ENCODE data around the gene FECH.

DNA sequence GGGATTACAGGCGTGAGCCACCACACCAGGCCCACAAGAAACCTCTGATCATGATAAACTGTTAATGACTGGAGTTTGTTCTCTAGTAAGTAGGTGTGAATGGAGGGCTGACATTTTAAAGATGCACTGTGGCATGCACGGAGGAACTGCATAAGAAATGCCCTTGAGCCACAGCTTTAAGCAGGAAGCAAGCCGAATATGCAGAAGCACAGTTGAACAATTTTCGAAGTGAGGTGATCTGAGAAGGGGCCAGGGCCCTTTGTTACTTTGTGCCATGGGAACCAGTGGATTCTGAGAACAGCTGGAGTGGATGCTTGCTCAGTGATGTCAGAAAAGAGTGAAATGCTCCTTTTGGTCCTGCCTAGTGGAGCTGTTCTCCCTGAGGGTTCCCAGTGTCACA, 16.3 kb downstream of the FECH start:
- TF ChIP-seq, protein P1, sequence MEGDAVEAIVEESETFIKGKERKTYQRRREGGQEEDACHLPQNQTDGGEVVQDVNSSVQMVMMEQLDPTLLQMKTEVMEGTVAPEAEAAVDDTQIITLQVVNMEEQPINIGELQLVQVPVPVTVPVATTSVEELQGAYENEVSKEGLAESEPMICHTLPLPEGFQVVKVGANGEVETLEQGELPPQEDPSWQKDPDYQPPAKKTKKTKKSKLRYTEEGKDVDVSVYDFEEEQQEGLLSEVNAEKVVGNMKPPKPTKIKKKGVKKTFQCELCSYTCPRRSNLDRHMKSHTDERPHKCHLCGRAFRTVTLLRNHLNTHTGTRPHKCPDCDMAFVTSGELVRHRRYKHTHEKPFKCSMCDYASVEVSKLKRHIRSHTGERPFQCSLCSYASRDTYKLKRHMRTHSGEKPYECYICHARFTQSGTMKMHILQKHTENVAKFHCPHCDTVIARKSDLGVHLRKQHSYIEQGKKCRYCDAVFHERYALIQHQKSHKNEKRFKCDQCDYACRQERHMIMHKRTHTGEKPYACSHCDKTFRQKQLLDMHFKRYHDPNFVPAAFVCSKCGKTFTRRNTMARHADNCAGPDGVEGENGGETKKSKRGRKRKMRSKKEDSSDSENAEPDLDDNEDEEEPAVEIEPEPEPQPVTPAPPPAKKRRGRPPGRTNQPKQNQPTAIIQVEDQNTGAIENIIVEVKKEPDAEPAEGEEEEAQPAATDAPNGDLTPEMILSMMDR (IDR thresholded peaks at IDR 0.05; ENCODE audit: borderline replicate concordance, extremely low read depth, low read length, poor library complexity, severe bottlenecking) = no peak
- TF ChIP-seq EZH2 (IDR thresholded peaks at IDR 0.05; ENCODE audit: borderline replicate concordance, low read depth, low read length, severe bottlenecking) = no peak

All from DND-41 (cell line).